ENCODE data around the gene TMEFF1. TPM values are rescaled to one million over a fixed set of nuclear protein-coding genes. Genes with fewer than 3 reads are reported as not detected.
A peak's percentile ranks its signal among the peaks of the same experiment; 100 is the strongest.

Gene TMEFF1
- total RNA-seq, 1 experiment from 2014 or later, result 3.3 TPM

- Histone ChIP-seq H4K20me1 (ENCODE audit: insufficient read depth) (no peaks in the 10 kb centered on the region), H3K4me2 (ENCODE audit: low read length) (no peak overlapping the region), H2AFZ (ENCODE audit: low read depth, low read length, poor library complexity, severe bottlenecking) (no peak overlapping the region), H3K36me3 (ENCODE audit: control insufficient read depth in 1 of 2, insufficient read depth in 2 of 2, low read length in 2 of 2) (no peaks in the 10 kb centered on the region), H3K9ac (ENCODE audit: low read length) (no peak overlapping the region), H3K4me1 (ENCODE audit: control insufficient read depth in 1 of 2, insufficient read depth in 2 of 2, low read length in 2 of 2) (no peaks in the 10 kb centered on the region), H3K9me3 (ENCODE audit: control insufficient read depth in 1 of 2, insufficient read depth in 1 of 2, low read depth in 1 of 2, low read length in 2 of 2) (no peaks in the 10 kb centered on the region), H3K79me2 (ENCODE audit: insufficient read depth, low read length) (no peaks in the 10 kb centered on the region), H3K4me3 (replicated peaks in 1 of 2; ENCODE audit: low read depth in 1 of 2, low read length in 2 of 2) (no peak overlapping the region), H3K27me3 (ENCODE audit: insufficient read depth, low read length) (no peaks in the 10 kb centered on the region), H3K27ac (ENCODE audit: low read depth, low read length) (no peak overlapping the region), H3K9me2 (ENCODE audit: insufficient read depth) (no peaks in the 10 kb centered on the region)
- ChIA-PET POLR2A (no interaction called here), RAD21 (ENCODE audit: low non-redundant PET in 1 of 2, low total read pairs in 2 of 2, uncharacterized antibody in 2 of 2, unreplicated experiment in 2 of 2) (no interaction called here), CTCF (interaction anchor here (0.6 to 1.0 kb wide), 2 partner anchors 19 to 63 kb away, joined by 3 read pairs; no protein-coding TSS in a partner anchor)
- TF ChIP-seq CBX3 (IDR thresholded peaks at IDR 0.05; ENCODE audit: low read depth) (no peak), EGR1 (IDR thresholded peaks at IDR 0.05; ENCODE audit: low read depth) (no peak), RAD21 (IDR thresholded peaks at IDR 0.05; ENCODE audit: low read depth) (peak; percentile 20; the same call in 1 of the 2 replicates)
- ATAC-seq (peak; percentile 38; the same call in 1 of the 2 replicates), DNase-seq (ENCODE audit: low read depth, low spot score) (no peak)
- BruUV-seq (replicated peaks), result no TSS peak
- intact Hi-C loops (cut with micrococcal nuclease), result no loop called here
These were observed 13.7 kb downstream of the TMEFF1 start for GRCh38 chr9:100486479-100487176.

GRCh38 chr9:100488177-100488576 lies 15.2 kb downstream of the TMEFF1 start:
- no peaks in the 10 kb centered on the region for H3K36me3 ChIP-seq (ENCODE audit: control insufficient read depth in 1 of 2, insufficient read depth in 2 of 2, low read length in 2 of 2)
- BruUV-seq (replicated peaks), result no TSS peak
- ChIA-PET CTCF (no interaction called here), RAD21 (ENCODE audit: low non-redundant PET in 1 of 2, low total read pairs in 2 of 2, uncharacterized antibody in 2 of 2, unreplicated experiment in 2 of 2) (no interaction called here), POLR2A (no interaction called here)
- no peaks in the 10 kb centered on the region for H3K4me1 ChIP-seq (ENCODE audit: control insufficient read depth in 1 of 2, insufficient read depth in 2 of 2, low read length in 2 of 2)
- H3K4me2 ChIP-seq (ENCODE audit: low read length), result no peak overlapping the region
- H3K27ac ChIP-seq (ENCODE audit: low read depth, low read length), result no peak overlapping the region
- DNase-seq (ENCODE audit: low read depth, low spot score) (no peak), ATAC-seq (no peak)
- TF ChIP-seq ELF1 (IDR thresholded peaks at IDR 0.05; ENCODE audit: borderline replicate concordance, low read depth), result no peak
- no peak for TF ChIP-seq ZFX (IDR thresholded peaks at IDR 0.05)
- TF ChIP-seq ZNF274 (IDR thresholded peaks at IDR 0.05; ENCODE audit: low read depth, low read length), result no peak
- no peak for TF ChIP-seq JUND (IDR thresholded peaks at IDR 0.05)
- TF ChIP-seq CBX3 (IDR thresholded peaks at IDR 0.05; ENCODE audit: low read depth), result no peak
- H3K4me3 ChIP-seq (replicated peaks in 1 of 2; ENCODE audit: low read depth in 1 of 2, low read length in 2 of 2), result no peak overlapping the region
- no peaks in the 10 kb centered on the region for H4K20me1 ChIP-seq (ENCODE audit: insufficient read depth)
- H2AFZ ChIP-seq (ENCODE audit: low read depth, low read length, poor library complexity, severe bottlenecking), result no peak overlapping the region
- H3K9me2 ChIP-seq (ENCODE audit: insufficient read depth), result no peaks in the 10 kb centered on the region
- no peak overlapping the region for H3K9ac ChIP-seq (ENCODE audit: low read length)
- no peaks in the 10 kb centered on the region for H3K9me3 ChIP-seq (ENCODE audit: control insufficient read depth in 1 of 2, insufficient read depth in 1 of 2, low read depth in 1 of 2, low read length in 2 of 2)
- H3K27me3 ChIP-seq (ENCODE audit: insufficient read depth, low read length), result no peaks in the 10 kb centered on the region
- intact Hi-C loops (cut with micrococcal nuclease), result no loop called here
- no peaks in the 10 kb centered on the region for H3K79me2 ChIP-seq (ENCODE audit: insufficient read depth, low read length)

Data from HCT116 (cell line).